K562 (cell line): Measurements from ENCODE around the gene SGSH. TPM values are rescaled to one million over a fixed set of nuclear protein-coding genes. Genes with fewer than 3 reads are reported as not detected.

Experiments
- GMEB1 ChIP-seq: fragments of 250-450 bp; sonication (Bioruptor Pico); IDR thresholded peaks from 2 replicates; pipeline ENCODE4 v1.4.0; 2020; ENCODE audit warnings: mild to moderate bottlenecking
- PKNOX1 ChIP-seq: fragments of 450-650 bp; IDR thresholded peaks from 2 replicates; pipeline ENCODE4 v1.6.1; 2016
- TOE1 ChIP-seq, 2 experiments: fragments of 450-650 bp in 1 of 2; sonication (generic) in 1 of 2; formaldehyde crosslinking in 1 of 2; IDR thresholded peaks; 2 replicates each; pipeline versions ENCODE4 v1.7.1 to v1.8.0; 2016 to 2022; ENCODE audit warnings: borderline replicate concordance in 2 of 2, mild to moderate bottlenecking in 2 of 2, antibody characterized with exemption in 1 of 2, inconsistent platforms in 1 of 2, low read depth in 1 of 2, missing genetic modification reagents in 1 of 2, moderate library complexity in 1 of 2
- ZBTB11 ChIP-seq, 3 experiments: fragments of 200-800 bp in 1 of 3; fragments of 250-450 bp in 1 of 3; fragments of 450-650 bp in 1 of 3; sonication (Bioruptor Pico) in 1 of 3; sonication (Bioruptor generic) in 1 of 3; formaldehyde crosslinking in 1 of 3; IDR thresholded peaks; 2 replicates each; pipeline versions ENCODE4 v1.6.1 to v1.8.0; 2016 to 2022; ENCODE audit warnings: mild to moderate bottlenecking in 2 of 3, missing genetic modification characterization in 2 of 3, missing compliant biosample characterization in 1 of 3, moderate library complexity in 1 of 3
- ZBTB17 ChIP-seq: fragments of 450-650 bp; formaldehyde crosslinking; IDR thresholded peaks from 2 replicates; pipeline ENCODE4 v1.4.0; 2020; ENCODE audit warnings: mild to moderate bottlenecking
- ZNF699 ChIP-seq: fragments of 250-450 bp; sonication (Bioruptor Pico); IDR thresholded peaks from 2 replicates; pipeline ENCODE4 v1.8.0; 2021; ENCODE audit warnings: mild to moderate bottlenecking, moderate library complexity; ENCODE audit not compliant: insufficient replicate concordance
- polyA plus RNA-seq, 8 experiments: library from polyadenylated mRNA; depleted of rRNA in 4 of 8; stranded (reverse) in 5 of 8; unstranded in 3 of 8; fragments of >200 nt; fragmentation: Nextera tagmentation in 2 of 8; fragmentation: Illumina TruSeq in 1 of 8; extraction: Ambion mirVana in 2 of 8; extraction: Trizol in 1 of 8; gene quantifications; 2 replicates each; pipeline versions ENCODE4 v1.2.1 to v1.2.3, GENCODE V29; 2011 to 2014; ENCODE audit warnings: inconsistent platforms in 1 of 8, missing spikeins in 1 of 8
- total RNA-seq, 7 experiments: library from RNA; depleted of rRNA in 6 of 7; stranded (reverse); fragments of >200 nt in 6 of 7; fragmentation: Illumina TruSeq in 2 of 7; extraction: Trizol in 2 of 7; gene quantifications; 2 replicates each; pipeline versions ENCODE4 v1.2.1 to v1.2.3, GENCODE V29; 2011 to 2021; ENCODE audit warnings: low replicate concordance in 1 of 7

The SGSH gene
- total and polyA plus RNA-seq, 9 of the 15 experiments (the other 6 are each of a cell fraction or from before 2014, with no cell fraction given): 0.25 to 15.7 (median 4.9) TPM

GRCh38 chr17:80254396-80255251 lies 34.5 kb upstream of the SGSH start (continued):
- TF ChIP-seq GMEB1 (peak; percentile 58), ZBTB17 (CRISPR knock-in tag) (peak; percentile 84), TOE1 (IDR thresholded peaks at IDR 0.05; ENCODE audit: borderline replicate concordance) (0 out of 2 replicates have a peak, but pooled peaks have one; percentile 26), TOE1 (CRISPR knock-in tag; IDR thresholded peaks at IDR 0.05; ENCODE audit: borderline replicate concordance, low read depth) (no peak), ZBTB11 (CRISPR knock-in tag; IDR thresholded peaks at IDR 0.05) (peak in 1 of 3 experiments; percentile 63; a peak in 1 of 6 replicates), ZNF699 (CRISPR knock-in tag) (no peak), PKNOX1 (peak; percentile 28; the same call in 1 of the 2 replicates)
